K562 (cell line): ENCODE measurements around the gene NECTIN2. TPM values are rescaled to one million over a fixed set of nuclear protein-coding genes. Genes with fewer than 3 reads are reported as not detected.

Experiments used
- ATAC-seq: fragments of 200-7000 bp; cut with Tn5 transposase; 3 replicates; pipeline ENCODE4 v1.9.1; 2020; ENCODE audit warnings: moderate library complexity
- BruUV-seq: library from RNA; stranded (reverse); fragments of 400-500 nt; replicated peaks from 2 replicates; lab custom pipeline; 2021; lab: Mats Ljungman, UMichigan
- CTCF ChIA-PET: fragments of 300-600 bp; formaldehyde crosslinking; extraction: SDS; loops from one replicate; lab custom pipeline; 2021; ENCODE audit warnings: low intra/inter-chr PET ratio; lab: Yijun Ruan, JAX
- POLR2A ChIA-PET: fragments of 300-600, 350-650 bp; sonication (Branson Sonifier 250); formaldehyde crosslinking; extraction: SDS; loops from one replicate; lab custom pipeline; 2021; ENCODE audit warnings: antibody characterized with exemption, inconsistent platforms; lab: Yijun Ruan, JAX
- DNase-seq, 4 experiments: peaks; one replicate each; pipeline versions ENCODE4 v3.0.0 to v3.0.0-alpha.2; 2011 to 2018; ENCODE audit warnings: low spot score in 3 of 4, mixed read lengths in 3 of 4; ENCODE audit errors: extremely low read depth in 1 of 4
- FAIRE-seq: peaks from 2 replicates; lab custom pipeline; 2011; peaks lifted over from hg19 to GRCh38; lab: Jason Lieb, UNC
- H2AFZ ChIP-seq: 2 replicates; pipeline ENCODE4 v1.6.0; 2011; ENCODE audit warnings: low read depth, low read length, control low read depth, inconsistent platforms
- H3K27ac ChIP-seq: fragments of 200-600 bp; 3 replicates; pipeline ENCODE4 v1.8.0; 2011; ENCODE audit warnings: low read depth, mild to moderate bottlenecking, control low read depth, inconsistent platforms, low read length, moderate library complexity, mixed read lengths; ENCODE audit errors: extremely low read depth
- H3K27me3 ChIP-seq, 2 experiments: fragments of 300-600 bp in 1 of 2; 2 replicates in 1 of 2; 3 replicates in 1 of 2; pipeline versions ENCODE4 v1.6.0 to v1.8.0; 2011; ENCODE audit warnings: inconsistent platforms in 2 of 2, low read length in 2 of 2, mild to moderate bottlenecking in 1 of 2, mixed read lengths in 1 of 2, moderate library complexity in 1 of 2; ENCODE audit not compliant: control insufficient read depth in 2 of 2, insufficient read depth in 2 of 2
- H3K36me3 ChIP-seq: fragments of 300-600 bp; 3 replicates; pipeline ENCODE4 v1.8.0; 2011; ENCODE audit warnings: mild to moderate bottlenecking, low read length, inconsistent platforms; ENCODE audit not compliant: control insufficient read depth, insufficient read depth
- H3K4me1 ChIP-seq, 2 experiments: fragments of 200-600 bp in 1 of 2; replicated peaks in 1 of 2; 2 replicates in 1 of 2; 3 replicates in 1 of 2; pipeline versions ENCODE4 v1.5.1 to v1.8.0; 2011; ENCODE audit warnings: inconsistent platforms in 2 of 2, low read length in 2 of 2, mild to moderate bottlenecking in 1 of 2, mixed read lengths in 1 of 2, moderate library complexity in 1 of 2; ENCODE audit not compliant: control insufficient read depth in 2 of 2, insufficient read depth in 2 of 2
- H3K4me2 ChIP-seq: 2 replicates; pipeline ENCODE4 v1.6.1; 2011; ENCODE audit warnings: low read length, control low read depth, inconsistent platforms, mixed read lengths; ENCODE audit not compliant: insufficient read depth
- H3K4me3 ChIP-seq: fragments of 200-600 bp; sonication (generic), shearing (Covaris generic); 2 replicates; pipeline ENCODE4 v1.5.1; 2016; ENCODE audit warnings: control low read depth, inconsistent platforms
- H3K79me2 ChIP-seq: fragments of 200-600 bp; 3 replicates; pipeline ENCODE4 v1.8.0; 2011; ENCODE audit warnings: low read length, inconsistent platforms; ENCODE audit not compliant: control insufficient read depth, insufficient read depth
- H3K9ac ChIP-seq, 2 experiments: 2 replicates each; pipeline versions ENCODE4 v1.6.0 to v1.6.1; 2011; ENCODE audit warnings: low read depth in 2 of 2, low read length in 2 of 2, control low read depth in 1 of 2, inconsistent platforms in 1 of 2, mild to moderate bottlenecking in 1 of 2, mixed read lengths in 1 of 2; ENCODE audit not compliant: insufficient read depth in 1 of 2
- H3K9me1 ChIP-seq: one replicate; pipeline ENCODE4 v1.6.0; 2011; ENCODE audit warnings: inconsistent platforms, mild to moderate bottlenecking, low read length, moderate library complexity; ENCODE audit not compliant: control insufficient read depth, insufficient read depth
- H3K9me3 ChIP-seq: replicated peaks from 2 replicates; pipeline ENCODE4 v1.5.1; 2011; ENCODE audit warnings: low read depth, low read length, inconsistent platforms; ENCODE audit not compliant: control insufficient read depth, insufficient read depth
- H4K20me1 ChIP-seq: replicated peaks from 2 replicates; pipeline ENCODE4 v1.6.1; 2011; ENCODE audit warnings: low read length, inconsistent platforms, mixed read lengths; ENCODE audit not compliant: control insufficient read depth, insufficient read depth
- GTF2A2 ChIP-seq: IDR thresholded peaks from 2 replicates; pipeline ENCODE4 v1.6.1; 2016; ENCODE audit warnings: mild to moderate bottlenecking, missing genetic modification characterization, missing compliant biosample characterization
- RBM22 ChIP-seq: fragments of 200-400 bp; formaldehyde crosslinking; IDR thresholded peaks from 2 replicates; pipeline ENCODE4 v1.6.1; 2018; ENCODE audit warnings: low read length, low read depth; ENCODE audit not compliant: poor library complexity, severe bottlenecking
- WGBS: fragments of 100-300 bp; shearing (Covaris generic); methylation state at CpG from one replicate; pipeline ENCODE4 v1.1.6; 2016; ENCODE audit warnings: low coverage, mixed read lengths; ENCODE audit not compliant: insufficient coverage; ENCODE audit errors: missing lambda C conversion rate; 5-methylcytosine and 5-hydroxymethylcytosine counted together
- in situ Hi-C: fragments of 300-500 bp; cut with MboI; formaldehyde crosslinking; loops from 4 replicates; pipeline ENCODE4 v1.15.0; 2018; ENCODE audit warnings: inconsistent platforms, mixed read lengths
- intact Hi-C: fragments of 100-400 bp; cut with micrococcal nuclease; formaldehyde crosslinking; loops from 2 replicates; pipeline ENCODE4 v1.14.2; 2022
- polyA plus RNA-seq, 8 experiments: library from polyadenylated mRNA; depleted of rRNA in 4 of 8; stranded (reverse) in 5 of 8; unstranded in 3 of 8; fragments of >200 nt; fragmentation: Nextera tagmentation in 2 of 8; fragmentation: Illumina TruSeq in 1 of 8; extraction: Ambion mirVana in 2 of 8; extraction: Trizol in 1 of 8; gene quantifications; 2 replicates each; pipeline versions ENCODE4 v1.2.1 to v1.2.3, GENCODE V29; 2011 to 2014; ENCODE audit warnings: inconsistent platforms in 1 of 8, missing spikeins in 1 of 8
- total RNA-seq, 7 experiments: library from RNA; depleted of rRNA in 6 of 7; stranded (reverse); fragments of >200 nt in 6 of 7; fragmentation: Illumina TruSeq in 2 of 7; extraction: Trizol in 2 of 7; gene quantifications; 2 replicates each; pipeline versions ENCODE4 v1.2.1 to v1.2.3, GENCODE V29; 2011 to 2021; ENCODE audit warnings: low replicate concordance in 1 of 7
- TF ChIP-seq, protein P1 (sequence below), 2 experiments: fragments of 450-650 bp; conservative IDR thresholded peaks; 2 replicates each; pipeline ENCODE4 v1.6.1; 2017; ENCODE audit warnings: mild to moderate bottlenecking in 2 of 2, moderate library complexity in 2 of 2
- TF ChIP-seq, protein P2 (sequence below): fragments of 200-800 bp; sonication (Bioruptor generic); IDR thresholded peaks from 2 replicates; pipeline ENCODE4 v1.6.1; 2017; ENCODE audit warnings: missing genetic modification characterization, missing compliant biosample characterization

Gene NECTIN2
- total and polyA plus RNA-seq, 9 of the 15 experiments (the other 6 are each of a cell fraction or from before 2014, with no cell fraction given): 3.9 to 94.9 (median 34.9) TPM

DNA sequence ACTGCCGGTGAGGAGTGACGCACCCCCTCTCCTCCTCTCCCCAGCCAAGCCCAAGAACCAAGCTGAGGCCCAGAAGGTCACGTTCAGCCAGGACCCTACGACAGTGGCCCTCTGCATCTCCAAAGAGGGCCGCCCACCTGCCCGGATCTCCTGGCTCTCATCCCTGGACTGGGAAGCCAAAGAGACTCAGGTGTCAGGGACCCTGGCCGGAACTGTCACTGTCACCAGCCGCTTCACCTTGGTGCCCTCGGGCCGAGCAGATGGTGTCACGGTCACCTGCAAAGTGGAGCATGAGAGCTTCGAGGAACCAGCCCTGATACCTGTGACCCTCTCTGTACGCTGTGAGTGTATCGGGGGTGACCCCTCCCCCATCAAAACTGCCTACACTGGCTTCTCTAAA is 25.7 kb downstream of the NECTIN2 start:
- no TSS peak for BruUV-seq
- WGBS: 89% methylated on average over 13 of the region's 14 CpGs
- Histone ChIP-seq H3K27me3 (no peaks in the 10 kb centered on the region), H4K20me1 (no peaks in the 10 kb centered on the region), H3K4me1 (peaks cover 0 to 4% of the 10 kb centered on the region in 2 experiments; a peak in 1 of 5 replicates), H2AFZ (no peak overlapping the region), H3K9me1 (no peaks in the 10 kb centered on the region)
- FAIRE-seq: no peak
- no peak for ATAC-seq
- peak; percentile 45 for TF ChIP-seq RBM22
- TF ChIP-seq GTF2A2 (tag): no peak
- TF ChIP-seq, protein P1, sequence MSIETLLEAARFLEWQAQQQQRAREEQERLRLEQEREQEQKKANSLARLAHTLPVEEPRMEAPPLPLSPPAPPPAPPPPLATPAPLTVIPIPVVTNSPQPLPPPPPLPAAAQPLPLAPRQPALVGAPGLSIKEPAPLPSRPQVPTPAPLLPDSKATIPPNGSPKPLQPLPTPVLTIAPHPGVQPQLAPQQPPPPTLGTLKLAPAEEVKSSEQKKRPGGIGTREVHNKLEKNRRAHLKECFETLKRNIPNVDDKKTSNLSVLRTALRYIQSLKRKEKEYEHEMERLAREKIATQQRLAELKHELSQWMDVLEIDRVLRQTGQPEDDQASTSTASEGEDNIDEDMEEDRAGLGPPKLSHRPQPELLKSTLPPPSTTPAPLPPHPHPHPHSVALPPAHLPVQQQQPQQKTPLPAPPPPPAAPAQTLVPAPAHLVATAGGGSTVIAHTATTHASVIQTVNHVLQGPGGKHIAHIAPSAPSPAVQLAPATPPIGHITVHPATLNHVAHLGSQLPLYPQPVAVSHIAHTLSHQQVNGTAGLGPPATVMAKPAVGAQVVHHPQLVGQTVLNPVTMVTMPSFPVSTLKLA (conservative IDR thresholded peaks at IDR 0.05): no peak
- TF ChIP-seq, all 486 proteins: peak for 1
- H3K4me2 ChIP-seq: no peak overlapping the region
- no peak overlapping the region for H3K27ac ChIP-seq
- no peak overlapping the region for H3K9ac ChIP-seq
- H3K4me3 ChIP-seq: no peak overlapping the region
- ChIA-PET POLR2A (interaction anchor here (0.6 to 1.4 kb wide), 2 partner anchors 18 to 547 kb away, joined by 3 to 4 read pairs; no protein-coding TSS in a partner anchor), CTCF (no interaction called here)
- H3K36me3 ChIP-seq: peaks cover 64% of the 10 kb centered on the region
- no peaks in the 10 kb centered on the region for H3K79me2 ChIP-seq
- intact Hi-C loops: no loop called here
- in situ Hi-C loops: no loop called here
- no peaks in the 10 kb centered on the region for H3K9me3 ChIP-seq
- peak in 1 of 4 experiments; percentile 5 for DNase-seq

DNA sequence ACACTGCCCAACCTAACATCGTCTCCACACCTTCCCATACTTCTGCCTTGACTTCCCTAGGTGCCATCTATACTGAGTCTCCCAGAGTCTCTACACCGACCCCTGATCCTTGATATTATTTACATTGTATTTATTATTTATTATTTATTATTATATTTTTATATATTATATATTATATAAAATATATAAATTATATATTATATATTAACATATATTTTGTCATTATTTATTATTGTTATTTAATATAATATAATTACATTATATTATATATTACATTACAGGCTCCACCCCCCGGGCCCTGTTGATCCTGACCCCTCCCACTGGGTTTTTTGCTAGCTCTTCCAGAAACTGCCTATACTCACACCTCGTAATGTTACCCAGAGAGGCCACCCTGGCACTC is 26.6 kb downstream of the NECTIN2 start:
- Histone ChIP-seq H3K4me1 (peaks cover 0 to 4% of the 10 kb centered on the region in 2 experiments; a peak in 1 of 5 replicates), H3K9me3 (no peaks in the 10 kb centered on the region), H3K4me3 (no peak overlapping the region), H2AFZ (no peak overlapping the region), H3K9me1 (no peaks in the 10 kb centered on the region), H3K36me3 (peaks cover 64% of the 10 kb centered on the region), H4K20me1 (no peaks in the 10 kb centered on the region), H3K27ac (no peak overlapping the region), H3K79me2 (no peaks in the 10 kb centered on the region), H3K4me2 (no peak overlapping the region), H3K9ac (no peak overlapping the region), H3K27me3 (no peaks in the 10 kb centered on the region)
- TF ChIP-seq, protein P2, sequence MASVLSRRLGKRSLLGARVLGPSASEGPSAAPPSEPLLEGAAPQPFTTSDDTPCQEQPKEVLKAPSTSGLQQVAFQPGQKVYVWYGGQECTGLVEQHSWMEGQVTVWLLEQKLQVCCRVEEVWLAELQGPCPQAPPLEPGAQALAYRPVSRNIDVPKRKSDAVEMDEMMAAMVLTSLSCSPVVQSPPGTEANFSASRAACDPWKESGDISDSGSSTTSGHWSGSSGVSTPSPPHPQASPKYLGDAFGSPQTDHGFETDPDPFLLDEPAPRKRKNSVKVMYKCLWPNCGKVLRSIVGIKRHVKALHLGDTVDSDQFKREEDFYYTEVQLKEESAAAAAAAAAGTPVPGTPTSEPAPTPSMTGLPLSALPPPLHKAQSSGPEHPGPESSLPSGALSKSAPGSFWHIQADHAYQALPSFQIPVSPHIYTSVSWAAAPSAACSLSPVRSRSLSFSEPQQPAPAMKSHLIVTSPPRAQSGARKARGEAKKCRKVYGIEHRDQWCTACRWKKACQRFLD (CRISPR knock-in tag): no peak
- DNase-seq (peak in 1 of 4 experiments; percentile 28), FAIRE-seq (no peak), ATAC-seq (no peak)
- ChIA-PET CTCF (no interaction called here), POLR2A (interaction anchor here (0.9 kb wide), 1 partner anchor 17 kb away, joined by 3 read pairs; no protein-coding TSS in a partner anchor)
- WGBS: 95% methylated on average over 4 of the region's 4 CpGs
- intact Hi-C loops (no loop called here), in situ Hi-C loops (no loop called here)
- BruUV-seq: no TSS peak
